Panc1 (cell line): ENCODE data around the gene POLR2J3.
"Not testable (repeated sequence)": the region's sequence is repeated elsewhere in the genome, so short reads cannot be mapped to it uniquely, and the experiment has no call there.

Source experiments
- CTCF ChIP-seq: fragments of 450-650 bp; IDR thresholded peaks from 2 replicates; pipeline ENCODE4 v1.5.1; 2017; ENCODE audit warnings: mild to moderate bottlenecking
- POLR2AphosphoS5 ChIP-seq: IDR thresholded peaks from 2 replicates; pipeline ENCODE4 v1.6.1; 2012; ENCODE audit warnings: mild to moderate bottlenecking, low read depth, low read length, moderate library complexity
- REST ChIP-seq, 2 experiments: IDR thresholded peaks; 2 replicates each; pipeline ENCODE4 v1.6.1; 2011 to 2012; ENCODE audit warnings: low read depth in 2 of 2, control low read depth in 1 of 2, low read length in 1 of 2, mild to moderate bottlenecking in 1 of 2, moderate library complexity in 1 of 2; ENCODE audit not compliant: insufficient read depth in 1 of 2

- TF ChIP-seq POLR2AphosphoS5; CTCF; REST (IDR thresholded peaks at IDR 0.05; ENCODE audit: insufficient read depth in 1 of 2, low read depth in 2 of 2, low read length in 1 of 2): not testable (repeated sequence)
Observed at GRCh38 chr7:102542083-102542482, 30.3 kb downstream of the POLR2J3 start.
